HCT116 (cell line): ENCODE data around the gene ETNK2. TPM values are rescaled to one million over a fixed set of nuclear protein-coding genes. Genes with fewer than 3 reads are reported as not detected.

Experiments used
- ATAC-seq: fragments of 200-7000 bp; cut with Tn5 transposase; 2 replicates; pipeline ENCODE4 v1.9.1; 2020; ENCODE audit warnings: mild to moderate bottlenecking, moderate library complexity
- BruUV-seq: library from RNA; stranded (reverse); fragments of 400-500 nt; replicated peaks from 2 replicates; lab custom pipeline; 2021; lab: Mats Ljungman, UMichigan
- CTCF ChIA-PET: fragments of 300-600 bp; sonication (Branson Sonifier 250); formaldehyde crosslinking; loops from one replicate; lab custom pipeline; 2021; ENCODE audit warnings: antibody characterized with exemption; lab: Charles Lee
- POLR2A ChIA-PET: fragments of 300-600, 350-600 bp; sonication (Branson Sonifier 250); formaldehyde crosslinking; loops from one replicate; lab custom pipeline; 2021; ENCODE audit warnings: antibody characterized with exemption; lab: Charles Lee
- RAD21 ChIA-PET, 2 experiments: fragments of 300-600 bp; sonication (Branson Sonifier 250); formaldehyde crosslinking; loops; one replicate each; lab custom pipeline; 2023; ENCODE audit warnings: low total read pairs in 2 of 2; ENCODE audit not compliant: uncharacterized antibody in 2 of 2, unreplicated experiment in 2 of 2, low non-redundant PET in 1 of 2; lab: Charles Lee
- DNase-seq: peaks from one replicate; pipeline ENCODE4 v3.0.0-alpha.2; 2010; ENCODE audit warnings: low read depth, low spot score
- H2AFZ ChIP-seq: fragments of 200-600 bp; shearing (Covaris generic), sonication (generic); 2 replicates; pipeline ENCODE4 v1.6.1; 2017; ENCODE audit warnings: low read depth, mixed run types, mixed read lengths, antibody characterized with exemption, low read length; ENCODE audit not compliant: poor library complexity, severe bottlenecking
- H3K27ac ChIP-seq: 2 replicates; pipeline ENCODE4 v1.5.1; 2012; ENCODE audit warnings: low read depth, low read length
- H3K27me3 ChIP-seq: fragments of 200-600 bp; sonication (generic); 2 replicates; pipeline ENCODE4 v1.6.1; 2016; ENCODE audit warnings: mixed run types, low read length, mixed read lengths; ENCODE audit not compliant: insufficient read depth
- H3K36me3 ChIP-seq, 2 experiments: fragments of 200-500 bp in 1 of 2; fragments of 200-600 bp in 1 of 2; sonication (Bioruptor generic) in 1 of 2; sonication (generic) in 1 of 2; 2 replicates each; pipeline versions ENCODE4 v1.5.1 to v1.6.1; 2014 to 2016; ENCODE audit warnings: low read length in 2 of 2, inconsistent platforms in 1 of 2, mixed read lengths in 1 of 2, mixed run types in 1 of 2; ENCODE audit not compliant: insufficient read depth in 2 of 2, control insufficient read depth in 1 of 2
- H3K4me1 ChIP-seq, 2 experiments: fragments of 200-600 bp in 1 of 2; sonication (generic) in 1 of 2; 2 replicates each; pipeline versions ENCODE4 v1.5.1 to v1.6.1; 2012 to 2017; ENCODE audit warnings: low read length in 2 of 2, inconsistent platforms in 1 of 2, mild to moderate bottlenecking in 1 of 2, mixed read lengths in 1 of 2, mixed run types in 1 of 2, moderate library complexity in 1 of 2; ENCODE audit not compliant: insufficient read depth in 2 of 2, control insufficient read depth in 1 of 2
- H3K4me2 ChIP-seq: fragments of 200-600 bp; sonication (generic); 2 replicates; pipeline ENCODE4 v1.6.1; 2017; ENCODE audit warnings: mixed run types, low read length, mixed read lengths
- H3K4me3 ChIP-seq, 2 experiments: fragments of 200-600 bp in 1 of 2; sonication (generic) in 1 of 2; replicated peaks in 1 of 2; 2 replicates each; pipeline ENCODE4 v1.5.1; 2011 to 2016; ENCODE audit warnings: low read length in 2 of 2, control low read depth in 1 of 2, low read depth in 1 of 2, mild to moderate bottlenecking in 1 of 2, mixed read lengths in 1 of 2, mixed run types in 1 of 2
- H3K79me2 ChIP-seq: fragments of 200-600 bp; sonication (generic); 2 replicates; pipeline ENCODE4 v1.6.1; 2017; ENCODE audit warnings: mild to moderate bottlenecking, mixed run types, low read length, moderate library complexity, mixed read lengths; ENCODE audit not compliant: insufficient read depth
- H3K9ac ChIP-seq: fragments of 200-600 bp; sonication (generic); 2 replicates; pipeline ENCODE4 v1.6.1; 2016; ENCODE audit warnings: low read length, mixed read lengths
- H3K9me2 ChIP-seq: fragments of 200-600 bp; sonication (generic), shearing (Covaris generic); 2 replicates; pipeline ENCODE4 v1.6.1; 2017; ENCODE audit warnings: mixed run types, mild to moderate bottlenecking, moderate library complexity; ENCODE audit not compliant: insufficient read depth
- H3K9me3 ChIP-seq, 2 experiments: fragments of 200-500 bp in 1 of 2; fragments of 200-600 bp in 1 of 2; sonication (Bioruptor generic) in 1 of 2; sonication (generic) in 1 of 2; 2 replicates each; pipeline ENCODE4 v1.6.1; 2014 to 2017; ENCODE audit warnings: low read length in 2 of 2, mixed read lengths in 2 of 2, inconsistent platforms in 1 of 2, low read depth in 1 of 2, mild to moderate bottlenecking in 1 of 2, mixed run types in 1 of 2, moderate library complexity in 1 of 2; ENCODE audit not compliant: control insufficient read depth in 1 of 2, insufficient read depth in 1 of 2
- H4K20me1 ChIP-seq: fragments of 200-600 bp; sonication (generic), shearing (Covaris generic); 2 replicates; pipeline ENCODE4 v1.6.1; 2017; ENCODE audit warnings: mixed run types, mild to moderate bottlenecking, moderate library complexity; ENCODE audit not compliant: insufficient read depth
- CBX3 ChIP-seq: IDR thresholded peaks from 2 replicates; pipeline ENCODE4 v1.6.1; 2012; ENCODE audit warnings: low read depth
- JUND ChIP-seq: IDR thresholded peaks from 2 replicates; pipeline ENCODE4 v1.6.1; 2012
- POLR2A ChIP-seq: IDR thresholded peaks from 2 replicates; pipeline ENCODE4 v1.7.0; 2011; ENCODE audit warnings: borderline replicate concordance; ENCODE audit not compliant: insufficient read depth, insufficient read length; ENCODE audit errors: extremely low read depth
- RAD21 ChIP-seq: IDR thresholded peaks from 2 replicates; pipeline ENCODE4 v1.6.1; 2012; ENCODE audit warnings: low read depth, mild to moderate bottlenecking
- ZNF274 ChIP-seq: fragments of 200-500 bp; sonication (Bioruptor generic); IDR thresholded peaks from 2 replicates; pipeline ENCODE4 v1.6.1; 2014; ENCODE audit warnings: mild to moderate bottlenecking, low read depth, low read length, inconsistent platforms
- intact Hi-C: fragments of 100-400 bp; cut with micrococcal nuclease; formaldehyde crosslinking; loops from 2 replicates; pipeline ENCODE4 v1.10.0; 2022
- total RNA-seq: library from RNA; stranded (reverse); gene quantifications from one replicate; pipeline ENCODE4 v1.2.1, GENCODE V29; 2021; ENCODE audit not compliant: unreplicated experiment
- TF ChIP-seq, protein P1 (sequence below): IDR thresholded peaks from 2 replicates; pipeline ENCODE4 v1.6.1; 2012; ENCODE audit warnings: low read depth
- TF ChIP-seq, protein P2 (sequence below): IDR thresholded peaks from 2 replicates; pipeline ENCODE4 v1.6.1; 2012
- TF ChIP-seq, protein P3 (sequence below), 3 experiments: fragments of 200-600 bp in 1 of 3; sonication (generic) in 1 of 3; IDR thresholded peaks in 2 of 3; conservative IDR thresholded peaks in 1 of 3; 2 replicates each; pipeline ENCODE4 v1.5.1; 2012 to 2017; ENCODE audit warnings: low read depth in 2 of 3, low read length in 2 of 3, antibody characterized with exemption in 1 of 3, borderline replicate concordance in 1 of 3, control low read depth in 1 of 3, mild to moderate bottlenecking in 1 of 3, mixed read lengths in 1 of 3, mixed run types in 1 of 3, moderate library complexity in 1 of 3; ENCODE audit not compliant: insufficient read depth in 1 of 3

ETNK2 gene
- total RNA-seq, 1 experiment from 2014 or later: 16.1 TPM

DNA sequence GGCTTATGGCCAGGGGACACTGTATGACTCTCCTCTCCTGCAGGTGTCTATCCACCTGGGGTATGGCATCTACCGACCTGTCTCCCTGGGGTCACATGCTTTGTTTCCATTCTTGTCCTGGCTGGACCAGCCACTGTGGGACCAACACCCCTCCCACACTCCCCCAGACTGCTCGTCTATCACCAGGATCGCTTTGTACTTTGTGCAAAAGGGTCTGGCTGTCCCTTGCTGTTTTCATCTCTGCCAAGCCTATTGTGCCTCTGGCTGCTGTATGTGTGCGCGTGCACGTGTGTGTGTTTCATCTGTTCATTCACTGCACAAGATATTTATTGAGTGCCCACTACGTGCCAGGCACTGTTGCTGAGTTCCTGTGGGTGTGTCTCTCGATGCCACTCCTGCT lies 25.5 kb downstream of the ETNK2 start (continued):
- TF ChIP-seq, protein P1, sequence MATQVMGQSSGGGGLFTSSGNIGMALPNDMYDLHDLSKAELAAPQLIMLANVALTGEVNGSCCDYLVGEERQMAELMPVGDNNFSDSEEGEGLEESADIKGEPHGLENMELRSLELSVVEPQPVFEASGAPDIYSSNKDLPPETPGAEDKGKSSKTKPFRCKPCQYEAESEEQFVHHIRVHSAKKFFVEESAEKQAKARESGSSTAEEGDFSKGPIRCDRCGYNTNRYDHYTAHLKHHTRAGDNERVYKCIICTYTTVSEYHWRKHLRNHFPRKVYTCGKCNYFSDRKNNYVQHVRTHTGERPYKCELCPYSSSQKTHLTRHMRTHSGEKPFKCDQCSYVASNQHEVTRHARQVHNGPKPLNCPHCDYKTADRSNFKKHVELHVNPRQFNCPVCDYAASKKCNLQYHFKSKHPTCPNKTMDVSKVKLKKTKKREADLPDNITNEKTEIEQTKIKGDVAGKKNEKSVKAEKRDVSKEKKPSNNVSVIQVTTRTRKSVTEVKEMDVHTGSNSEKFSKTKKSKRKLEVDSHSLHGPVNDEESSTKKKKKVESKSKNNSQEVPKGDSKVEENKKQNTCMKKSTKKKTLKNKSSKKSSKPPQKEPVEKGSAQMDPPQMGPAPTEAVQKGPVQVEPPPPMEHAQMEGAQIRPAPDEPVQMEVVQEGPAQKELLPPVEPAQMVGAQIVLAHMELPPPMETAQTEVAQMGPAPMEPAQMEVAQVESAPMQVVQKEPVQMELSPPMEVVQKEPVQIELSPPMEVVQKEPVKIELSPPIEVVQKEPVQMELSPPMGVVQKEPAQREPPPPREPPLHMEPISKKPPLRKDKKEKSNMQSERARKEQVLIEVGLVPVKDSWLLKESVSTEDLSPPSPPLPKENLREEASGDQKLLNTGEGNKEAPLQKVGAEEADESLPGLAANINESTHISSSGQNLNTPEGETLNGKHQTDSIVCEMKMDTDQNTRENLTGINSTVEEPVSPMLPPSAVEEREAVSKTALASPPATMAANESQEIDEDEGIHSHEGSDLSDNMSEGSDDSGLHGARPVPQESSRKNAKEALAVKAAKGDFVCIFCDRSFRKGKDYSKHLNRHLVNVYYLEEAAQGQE: no peak
- TF ChIP-seq RAD21 (no peak), POLR2A (no peak), ZNF274 (no peak), CBX3 (no peak), JUND (no peak)
- TF ChIP-seq, protein P2, sequence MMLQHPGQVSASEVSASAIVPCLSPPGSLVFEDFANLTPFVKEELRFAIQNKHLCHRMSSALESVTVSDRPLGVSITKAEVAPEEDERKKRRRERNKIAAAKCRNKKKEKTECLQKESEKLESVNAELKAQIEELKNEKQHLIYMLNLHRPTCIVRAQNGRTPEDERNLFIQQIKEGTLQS: no peak

DNA sequence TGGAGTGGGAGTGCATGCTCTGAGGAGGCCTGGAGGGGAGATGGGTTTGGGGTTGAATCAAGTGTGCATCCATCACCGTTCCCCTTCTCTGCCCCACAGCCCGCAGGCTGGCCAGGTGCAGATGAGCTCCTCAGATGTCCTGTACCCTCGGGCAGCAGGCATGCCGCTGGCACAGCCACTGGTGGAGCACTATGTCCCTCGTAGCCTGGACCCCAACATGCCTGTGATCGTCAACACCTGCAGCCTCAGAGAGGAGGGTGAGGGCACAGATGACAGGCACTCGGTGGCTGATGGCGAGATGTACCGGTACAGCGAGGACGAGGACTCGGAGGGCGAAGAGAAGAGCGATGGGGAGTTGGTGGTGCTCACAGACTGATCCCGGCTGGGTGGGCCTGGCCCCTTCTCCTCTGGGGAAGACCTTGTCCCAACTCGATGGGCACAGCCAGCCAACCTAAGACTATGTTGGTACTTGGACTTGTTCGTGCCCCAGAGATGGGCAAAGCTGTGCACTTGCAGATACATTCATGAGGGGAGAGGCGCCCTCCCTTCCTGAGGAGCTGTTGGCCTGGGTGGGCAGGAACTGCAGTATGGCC lies 26.0 kb downstream of the ETNK2 start:
- no peak for TF ChIP-seq JUND
- TF ChIP-seq, protein P3, sequence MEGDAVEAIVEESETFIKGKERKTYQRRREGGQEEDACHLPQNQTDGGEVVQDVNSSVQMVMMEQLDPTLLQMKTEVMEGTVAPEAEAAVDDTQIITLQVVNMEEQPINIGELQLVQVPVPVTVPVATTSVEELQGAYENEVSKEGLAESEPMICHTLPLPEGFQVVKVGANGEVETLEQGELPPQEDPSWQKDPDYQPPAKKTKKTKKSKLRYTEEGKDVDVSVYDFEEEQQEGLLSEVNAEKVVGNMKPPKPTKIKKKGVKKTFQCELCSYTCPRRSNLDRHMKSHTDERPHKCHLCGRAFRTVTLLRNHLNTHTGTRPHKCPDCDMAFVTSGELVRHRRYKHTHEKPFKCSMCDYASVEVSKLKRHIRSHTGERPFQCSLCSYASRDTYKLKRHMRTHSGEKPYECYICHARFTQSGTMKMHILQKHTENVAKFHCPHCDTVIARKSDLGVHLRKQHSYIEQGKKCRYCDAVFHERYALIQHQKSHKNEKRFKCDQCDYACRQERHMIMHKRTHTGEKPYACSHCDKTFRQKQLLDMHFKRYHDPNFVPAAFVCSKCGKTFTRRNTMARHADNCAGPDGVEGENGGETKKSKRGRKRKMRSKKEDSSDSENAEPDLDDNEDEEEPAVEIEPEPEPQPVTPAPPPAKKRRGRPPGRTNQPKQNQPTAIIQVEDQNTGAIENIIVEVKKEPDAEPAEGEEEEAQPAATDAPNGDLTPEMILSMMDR (IDR thresholded peaks at IDR 0.05 in 2 of 3, conservative IDR thresholded peaks at IDR 0.05 in 1 of 3; ENCODE audit: borderline replicate concordance in 1 of 3, insufficient read depth in 1 of 3, low read depth in 2 of 3, low read length in 2 of 3): no peak
- CTCF ChIA-PET: interaction anchor here (7.6 kb wide), 1 partner anchor 253 kb away, joined by 246 read pairs; no protein-coding TSS in a partner anchor

More for the DNA sequence above, 26.0 kb downstream of the ETNK2 start:
- Histone ChIP-seq H3K4me1 (peaks cover 11 to 33% of the 10 kb centered on the region in 2 experiments), H2AFZ (no peak overlapping the region), H4K20me1 (no peaks in the 10 kb centered on the region), H3K9me2 (no peaks in the 10 kb centered on the region), H3K9me3 (no peaks in the 10 kb centered on the region), H3K79me2 (no peaks in the 10 kb centered on the region), H3K36me3 (no peaks in the 10 kb centered on the region; a peak in 1 of 4 replicates), H3K4me2 (no peak overlapping the region), H3K9ac (no peak overlapping the region), H3K27me3 (no peaks in the 10 kb centered on the region), H3K4me3 (no peak overlapping the region), H3K27ac (no peak overlapping the region)
- intact Hi-C loops: loop anchor here (2.0 kb wide), 1 partner anchor 53 kb away; the partner anchor contains the start of gene SOX13
- no TSS peak for BruUV-seq
- ChIA-PET POLR2A (no interaction called here), RAD21 (no interaction called here)
- no peak for ATAC-seq
- DNase-seq: no peak
